HEK293 (cell line): ENCODE data around the gene HP.

ENCODE experiments used
- CTCF ChIA-PET: fragments of 350-600 bp; formaldehyde crosslinking; extraction: SDS; loops from one replicate; lab custom pipeline; 2021; ENCODE audit warnings: antibody characterized with exemption; lab: Yijun Ruan, JAX
- POLR2A ChIA-PET: fragments of 300-600 bp; formaldehyde crosslinking; extraction: SDS; loops from one replicate; lab custom pipeline; 2020; ENCODE audit warnings: antibody characterized with exemption, inconsistent platforms; lab: Yijun Ruan, JAX
- H3K27ac ChIP-seq: fragments of 200-500 bp; sonication (Bioruptor generic); 2 replicates; pipeline ENCODE4 v1.5.1; 2014; ENCODE audit warnings: low read depth, low read length, control low read depth, inconsistent platforms; ENCODE audit errors: extremely low read depth
- H3K36me3 ChIP-seq, 2 experiments: fragments of 200-500 bp in 1 of 2; sonication (Bioruptor generic) in 1 of 2; 1 replicate in 1 of 2; 2 replicates in 1 of 2; pipeline ENCODE4 v1.5.1; 2014 to 2017; ENCODE audit warnings: inconsistent platforms in 2 of 2, low read length in 2 of 2; ENCODE audit not compliant: control insufficient read depth in 2 of 2, insufficient read depth in 1 of 2
- H3K4me1 ChIP-seq: fragments of 200-500 bp; sonication (Bioruptor generic); 2 replicates; pipeline ENCODE4 v1.5.1; 2014; ENCODE audit warnings: mild to moderate bottlenecking, low read length, inconsistent platforms; ENCODE audit not compliant: control insufficient read depth, insufficient read depth
- H3K4me3 ChIP-seq: 2 replicates; pipeline ENCODE4 v1.5.1; 2011; ENCODE audit warnings: low read depth, mild to moderate bottlenecking, control low read depth, low read length, moderate library complexity
- H3K9me3 ChIP-seq: fragments of 200-500 bp; sonication (Bioruptor generic); 2 replicates; pipeline ENCODE4 v1.5.1; 2014; ENCODE audit warnings: low read depth, low read length, inconsistent platforms; ENCODE audit not compliant: control insufficient read depth, insufficient read depth
- BCL11A ChIP-seq: fragments of 450-650 bp; formaldehyde crosslinking; IDR thresholded peaks from 2 replicates; pipeline ENCODE4 v1.5.1; 2016; ENCODE audit warnings: low read depth, missing biosample characterization, missing genetic modification characterization
- CTCF ChIP-seq: fragments of 450-650 bp; formaldehyde crosslinking; IDR thresholded peaks from 2 replicates; pipeline ENCODE4 v1.5.1; 2016; ENCODE audit warnings: missing biosample characterization, missing genetic modification characterization
- KLF16 ChIP-seq: fragments of 450-650 bp; formaldehyde crosslinking; IDR thresholded peaks from 2 replicates; pipeline ENCODE4 v1.5.1; 2017; ENCODE audit warnings: missing biosample characterization, missing genetic modification characterization
- SETDB1 ChIP-seq: IDR thresholded peaks from one replicate; pipeline ENCODE4 v1.6.1; 2017; ENCODE audit warnings: mild to moderate bottlenecking, low read length, moderate library complexity, mixed read lengths; ENCODE audit not compliant: insufficient read length
- WT1 ChIP-seq: fragments of 450-650 bp; formaldehyde crosslinking; IDR thresholded peaks from 2 replicates; pipeline ENCODE4 v1.5.1; 2016; ENCODE audit warnings: missing biosample characterization, missing genetic modification characterization
- ZBTB17 ChIP-seq: fragments of 450-650 bp; formaldehyde crosslinking; IDR thresholded peaks from 2 replicates; pipeline ENCODE4 v1.5.1; 2016; ENCODE audit warnings: missing biosample characterization, missing genetic modification characterization
- ZBTB8A ChIP-seq: fragments of 450-650 bp; formaldehyde crosslinking; IDR thresholded peaks from 2 replicates; pipeline ENCODE4 v1.5.1; 2016; ENCODE audit warnings: missing biosample characterization, missing genetic modification characterization
- ZEB2 ChIP-seq: fragments of 450-650 bp; formaldehyde crosslinking; IDR thresholded peaks from 2 replicates; pipeline ENCODE4 v1.5.1; 2016; ENCODE audit warnings: missing biosample characterization, missing genetic modification characterization
- ZFHX2 ChIP-seq: fragments of 450-650 bp; formaldehyde crosslinking; conservative IDR thresholded peaks from 2 replicates; pipeline ENCODE4 v1.5.1; 2016; ENCODE audit warnings: missing biosample characterization, missing genetic modification characterization
- ZNF112 ChIP-seq: fragments of 450-650 bp; formaldehyde crosslinking; IDR thresholded peaks from 2 replicates; pipeline ENCODE4 v1.5.0; 2017; ENCODE audit warnings: missing biosample characterization, missing genetic modification characterization
- ZNF114 ChIP-seq: fragments of 450-650 bp; formaldehyde crosslinking; IDR thresholded peaks from 2 replicates; pipeline ENCODE4 v1.5.0; 2017; ENCODE audit warnings: missing biosample characterization, missing genetic modification characterization
- ZNF138 ChIP-seq: fragments of 450-650 bp; formaldehyde crosslinking; IDR thresholded peaks from 2 replicates; pipeline ENCODE4 v1.5.1; 2016; ENCODE audit warnings: missing biosample characterization, missing genetic modification characterization, borderline replicate concordance
- ZNF292 ChIP-seq: fragments of 450-650 bp; formaldehyde crosslinking; IDR thresholded peaks from 2 replicates; pipeline ENCODE4 v1.5.1; 2016; ENCODE audit warnings: low read depth, missing biosample characterization, missing genetic modification characterization, borderline replicate concordance
- ZNF324 ChIP-seq: fragments of 450-650 bp; formaldehyde crosslinking; IDR thresholded peaks from 2 replicates; pipeline ENCODE4 v1.5.1; 2016; ENCODE audit warnings: missing biosample characterization, missing genetic modification characterization
- ZNF426 ChIP-seq: fragments of 450-650 bp; formaldehyde crosslinking; IDR thresholded peaks from 2 replicates; pipeline ENCODE4 v1.5.1; 2017; ENCODE audit warnings: missing biosample characterization, missing genetic modification characterization, mild to moderate bottlenecking, inconsistent platforms, moderate library complexity
- ZNF473 ChIP-seq: fragments of 450-650 bp; formaldehyde crosslinking; IDR thresholded peaks from 2 replicates; pipeline ENCODE4 v1.5.1; 2017; ENCODE audit warnings: missing biosample characterization, missing genetic modification characterization
- ZNF529 ChIP-seq: fragments of 450-650 bp; formaldehyde crosslinking; IDR thresholded peaks from 2 replicates; pipeline ENCODE4 v1.5.1; 2017; ENCODE audit warnings: missing genetic modification characterization, missing biosample characterization; ENCODE audit not compliant: insufficient replicate concordance
- ZNF530 ChIP-seq: fragments of 450-650 bp; formaldehyde crosslinking; IDR thresholded peaks from 2 replicates; pipeline ENCODE4 v1.5.1; 2016; ENCODE audit warnings: low read depth, missing biosample characterization, missing genetic modification characterization
- ZSCAN23 ChIP-seq: fragments of 450-650 bp; formaldehyde crosslinking; IDR thresholded peaks from 2 replicates; pipeline ENCODE4 v1.5.1; 2016; ENCODE audit warnings: missing biosample characterization, missing genetic modification characterization
- TF ChIP-seq, protein P1 (sequence below): fragments of 450-650 bp; formaldehyde crosslinking; IDR thresholded peaks from 2 replicates; pipeline ENCODE4 v1.5.1; 2016; ENCODE audit warnings: missing biosample characterization, missing genetic modification characterization
- TF ChIP-seq, protein P2 (sequence below): fragments of 450-650 bp; formaldehyde crosslinking; IDR thresholded peaks from 2 replicates; pipeline ENCODE4 v1.5.1; 2016; ENCODE audit warnings: missing biosample characterization, missing genetic modification characterization
- TF ChIP-seq, protein P3 (sequence below): fragments of 450-650 bp; formaldehyde crosslinking; IDR thresholded peaks from 2 replicates; pipeline ENCODE4 v1.5.1; 2016; ENCODE audit warnings: missing biosample characterization, missing genetic modification characterization, borderline replicate concordance

HP gene

DNA sequence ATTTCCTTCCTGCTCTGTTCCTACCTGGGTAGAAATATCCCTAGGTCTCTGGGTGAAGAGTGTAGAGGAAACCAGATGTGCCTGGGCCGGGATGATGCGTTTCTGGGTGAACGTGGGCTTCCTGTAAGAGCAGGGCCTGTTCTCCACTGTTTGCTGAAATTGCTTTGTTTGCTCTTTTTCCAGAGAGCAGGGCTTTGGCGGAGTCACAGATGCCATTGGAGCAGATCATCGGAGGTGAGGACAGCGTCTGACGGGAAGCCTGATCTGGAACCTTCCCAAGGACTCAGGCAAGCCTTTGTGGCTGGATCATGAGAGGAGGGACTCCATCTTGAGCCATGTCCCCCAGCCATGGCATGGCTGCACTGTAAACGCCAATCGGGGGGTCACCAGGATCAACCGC is 30.3 kb upstream of the HP start (continued):
- TF ChIP-seq CTCF (tag by site-specific recombination) = no peak

- H3K4me1 ChIP-seq = no peaks in the 10 kb centered on the region
- peaks cover 5 to 46% of the 10 kb centered on the region in 2 experiments; a peak in 2 of 3 replicates for H3K36me3 ChIP-seq
- POLR2A ChIA-PET = no interaction called here
- H3K9me3 ChIP-seq = no peaks in the 10 kb centered on the region
- no peak overlapping the region for H3K4me3 ChIP-seq
- no peak overlapping the region for H3K27ac ChIP-seq
- CTCF ChIA-PET = no interaction called here
- TF ChIP-seq ZEB2 (no peak), SETDB1 (no peak)
Measured at GRCh38 chr16:72024862-72025382, 29.4 kb upstream of the HP start.

GRCh38 chr16:72025404-72026114 is 28.7 kb upstream of the HP start:
- H3K36me3 ChIP-seq = peaks cover 5 to 46% of the 10 kb centered on the region in 2 experiments; a peak in 2 of 3 replicates
- H3K27ac ChIP-seq = no peak overlapping the region
- CTCF ChIA-PET = no interaction called here
- H3K4me1 ChIP-seq = no peaks in the 10 kb centered on the region
- TF ChIP-seq ZNF473 (no peak), KLF16 (no peak), WT1 (tag by site-specific recombination) (no peak), ZNF324 (tag by site-specific recombination) (no peak), BCL11A (tag by site-specific recombination) (no peak), ZSCAN23 (tag by site-specific recombination) (no peak), ZNF112 (no peak), ZNF529 (no peak), ZNF138 (no peak)
- TF ChIP-seq, protein P1, sequence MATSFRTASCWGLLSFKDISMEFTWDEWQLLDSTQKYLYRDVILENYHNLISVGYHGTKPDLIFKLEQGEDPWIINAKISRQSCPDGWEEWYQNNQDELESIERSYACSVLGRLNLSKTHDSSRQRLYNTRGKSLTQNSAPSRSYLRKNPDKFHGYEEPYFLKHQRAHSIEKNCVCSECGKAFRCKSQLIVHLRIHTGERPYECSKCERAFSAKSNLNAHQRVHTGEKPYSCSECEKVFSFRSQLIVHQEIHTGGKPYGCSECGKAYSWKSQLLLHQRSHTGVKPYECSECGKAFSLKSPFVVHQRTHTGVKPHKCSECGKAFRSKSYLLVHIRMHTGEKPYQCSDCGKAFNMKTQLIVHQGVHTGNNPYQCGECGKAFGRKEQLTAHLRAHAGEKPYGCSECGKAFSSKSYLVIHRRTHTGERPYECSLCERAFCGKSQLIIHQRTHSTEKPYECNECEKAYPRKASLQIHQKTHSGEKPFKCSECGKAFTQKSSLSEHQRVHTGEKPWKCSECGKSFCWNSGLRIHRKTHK (tag by site-specific recombination) = no peak
- TF ChIP-seq, all 188 proteins: peak for 0
- POLR2A ChIA-PET = no interaction called here
- Histone ChIP-seq H3K4me3 (no peak overlapping the region), H3K9me3 (no peaks in the 10 kb centered on the region)

GRCh38 chr16:72027669-72028378 is 26.5 kb upstream of the HP start:
- ChIA-PET POLR2A (no interaction called here), CTCF (no interaction called here)
- H3K27ac ChIP-seq = no peak overlapping the region
- H3K4me3 ChIP-seq = no peak overlapping the region
- H3K9me3 ChIP-seq = no peaks in the 10 kb centered on the region
- no peaks in the 10 kb centered on the region for H3K4me1 ChIP-seq
- H3K36me3 ChIP-seq = peaks cover 0 to 27% of the 10 kb centered on the region in 2 experiments; a peak in 2 of 3 replicates
- TF ChIP-seq, protein P2, sequence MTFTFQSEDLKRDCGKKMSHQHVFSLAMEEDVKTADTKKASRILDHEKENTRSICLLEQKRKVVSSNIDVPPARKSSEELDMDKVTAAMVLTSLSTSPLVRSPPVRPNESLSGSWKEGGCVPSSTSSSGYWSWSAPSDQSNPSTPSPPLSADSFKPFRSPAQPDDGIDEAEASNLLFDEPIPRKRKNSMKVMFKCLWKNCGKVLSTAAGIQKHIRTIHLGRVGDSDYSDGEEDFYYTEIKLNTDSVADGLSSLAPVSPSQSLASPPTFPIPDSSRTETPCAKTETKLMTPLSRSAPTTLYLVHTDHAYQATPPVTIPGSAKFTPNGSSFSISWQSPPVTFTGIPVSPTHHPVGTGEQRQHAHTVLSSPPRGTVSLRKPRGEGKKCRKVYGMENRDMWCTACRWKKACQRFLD (tag by site-specific recombination) = no peak
- TF ChIP-seq ZNF529 (no peak), ZNF114 (no peak), ZBTB8A (tag by site-specific recombination) (no peak), ZFHX2 (tag by site-specific recombination) (no peak), ZBTB17 (tag by site-specific recombination) (no peak), ZNF292 (tag by site-specific recombination) (no peak), ZNF426 (no peak), ZNF530 (tag by site-specific recombination) (no peak)
- TF ChIP-seq, protein P3, sequence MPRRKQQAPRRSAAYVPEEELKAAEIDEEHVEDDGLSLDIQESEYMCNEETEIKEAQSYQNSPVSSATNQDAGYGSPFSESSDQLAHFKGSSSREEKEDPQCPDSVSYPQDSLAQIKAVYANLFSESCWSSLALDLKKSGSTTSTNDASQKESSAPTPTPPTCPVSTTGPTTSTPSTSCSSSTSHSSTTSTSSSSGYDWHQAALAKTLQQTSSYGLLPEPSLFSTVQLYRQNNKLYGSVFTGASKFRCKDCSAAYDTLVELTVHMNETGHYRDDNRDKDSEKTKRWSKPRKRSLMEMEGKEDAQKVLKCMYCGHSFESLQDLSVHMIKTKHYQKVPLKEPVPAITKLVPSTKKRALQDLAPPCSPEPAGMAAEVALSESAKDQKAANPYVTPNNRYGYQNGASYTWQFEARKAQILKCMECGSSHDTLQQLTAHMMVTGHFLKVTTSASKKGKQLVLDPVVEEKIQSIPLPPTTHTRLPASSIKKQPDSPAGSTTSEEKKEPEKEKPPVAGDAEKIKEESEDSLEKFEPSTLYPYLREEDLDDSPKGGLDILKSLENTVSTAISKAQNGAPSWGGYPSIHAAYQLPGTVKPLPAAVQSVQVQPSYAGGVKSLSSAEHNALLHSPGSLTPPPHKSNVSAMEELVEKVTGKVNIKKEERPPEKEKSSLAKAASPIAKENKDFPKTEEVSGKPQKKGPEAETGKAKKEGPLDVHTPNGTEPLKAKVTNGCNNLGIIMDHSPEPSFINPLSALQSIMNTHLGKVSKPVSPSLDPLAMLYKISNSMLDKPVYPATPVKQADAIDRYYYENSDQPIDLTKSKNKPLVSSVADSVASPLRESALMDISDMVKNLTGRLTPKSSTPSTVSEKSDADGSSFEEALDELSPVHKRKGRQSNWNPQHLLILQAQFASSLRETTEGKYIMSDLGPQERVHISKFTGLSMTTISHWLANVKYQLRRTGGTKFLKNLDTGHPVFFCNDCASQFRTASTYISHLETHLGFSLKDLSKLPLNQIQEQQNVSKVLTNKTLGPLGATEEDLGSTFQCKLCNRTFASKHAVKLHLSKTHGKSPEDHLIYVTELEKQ (tag by site-specific recombination) = no peak
